HK-2 (cell line): ENCODE results near the gene BBLN.
A peak's percentile ranks its signal among the peaks of the same experiment; 100 is the strongest.
"Not testable (repeated sequence)": the region's sequence is repeated elsewhere in the genome, so short reads cannot be mapped to it uniquely, and the experiment has no call there.

Experiments used
- DNase-seq: peaks from one replicate; pipeline ENCODE4 v3.0.0-alpha.2; 2018; ENCODE audit not compliant: unreplicated experiment

The BBLN gene

GRCh38 chr9:128163523-128164306 is 3.6 kb downstream of the BBLN start:
- no peak for DNase-seq

DNA sequence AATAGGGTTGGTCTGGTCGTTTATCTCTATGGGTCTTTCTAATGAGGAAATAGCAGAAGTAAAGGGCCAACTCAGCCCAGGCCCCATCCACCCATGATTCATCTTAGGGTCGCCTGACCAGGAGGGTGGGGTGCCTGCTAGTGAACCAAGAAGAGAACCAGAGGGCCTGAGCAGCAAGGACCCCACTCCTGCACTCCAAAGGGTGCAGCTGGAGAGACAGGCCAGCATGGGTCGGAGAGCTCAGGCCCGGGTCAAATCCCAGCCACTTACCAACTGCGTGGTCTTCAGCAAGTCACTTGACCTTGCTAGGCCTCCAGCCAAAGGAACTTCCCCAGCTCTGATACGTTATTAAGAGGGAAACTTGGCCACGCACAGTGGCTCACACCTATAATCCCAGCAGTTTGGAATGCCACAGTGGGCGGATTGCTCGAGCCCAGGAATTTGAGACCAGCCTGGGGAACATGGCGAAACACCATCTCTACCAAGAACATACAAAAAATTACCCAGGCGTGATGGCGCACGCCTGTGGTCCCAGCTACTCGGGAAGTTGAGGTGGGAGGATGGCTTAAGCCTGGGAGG is 4.3 kb downstream of the BBLN start:
- DNase-seq: peak; percentile 70

GRCh38 chr9:128166169-128166568 is 6.1 kb downstream of the BBLN start:
- no peak for DNase-seq

DNA sequence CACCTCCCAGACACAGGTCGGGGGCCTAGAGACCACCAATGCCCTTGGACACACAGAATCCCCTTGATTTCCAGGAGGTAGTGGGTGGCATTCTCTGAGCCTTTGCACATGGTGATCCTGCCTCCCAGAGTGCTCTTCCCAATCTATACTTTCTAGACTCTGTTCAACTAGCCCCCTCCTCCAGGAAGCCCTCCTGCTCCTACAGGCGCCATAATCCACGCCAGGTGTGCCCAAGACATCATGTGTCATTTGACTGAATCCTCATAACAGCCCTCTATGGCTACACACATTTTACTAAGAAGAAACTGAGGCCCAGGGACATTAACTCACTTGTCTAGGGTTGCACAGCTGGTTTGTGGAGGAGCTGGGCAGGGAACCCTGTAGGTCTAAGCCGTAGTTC is 7.1 kb downstream of the BBLN start:
- no peak for DNase-seq

- DNase-seq: no peak
Measured at GRCh38 chr9:128168731-128169308, 8.8 kb downstream of the BBLN start.

- no peak for DNase-seq
Measured at GRCh38 chr9:128169492-128169891, 9.4 kb downstream of the BBLN start.

DNA sequence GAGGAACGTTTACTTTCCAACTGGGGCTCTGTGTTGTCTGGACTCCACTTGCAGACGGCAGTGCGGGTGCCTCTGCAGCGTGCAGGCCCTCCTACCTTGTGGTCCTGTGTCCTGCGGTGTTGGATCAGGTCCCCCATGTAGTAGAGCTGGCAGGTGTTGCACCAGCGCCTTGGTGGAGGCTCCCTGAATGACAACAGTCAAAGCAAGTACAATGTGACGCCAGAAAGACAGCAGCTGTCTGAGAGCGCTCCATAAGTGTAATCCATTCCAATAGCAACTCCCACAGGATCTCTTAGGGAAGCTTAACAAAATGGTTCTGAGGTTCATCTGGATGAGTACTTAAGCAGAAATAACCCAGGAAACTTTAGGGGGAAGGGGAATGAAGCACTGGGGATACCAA is 9.9 kb downstream of the BBLN start:
- no peak for DNase-seq

DNA sequence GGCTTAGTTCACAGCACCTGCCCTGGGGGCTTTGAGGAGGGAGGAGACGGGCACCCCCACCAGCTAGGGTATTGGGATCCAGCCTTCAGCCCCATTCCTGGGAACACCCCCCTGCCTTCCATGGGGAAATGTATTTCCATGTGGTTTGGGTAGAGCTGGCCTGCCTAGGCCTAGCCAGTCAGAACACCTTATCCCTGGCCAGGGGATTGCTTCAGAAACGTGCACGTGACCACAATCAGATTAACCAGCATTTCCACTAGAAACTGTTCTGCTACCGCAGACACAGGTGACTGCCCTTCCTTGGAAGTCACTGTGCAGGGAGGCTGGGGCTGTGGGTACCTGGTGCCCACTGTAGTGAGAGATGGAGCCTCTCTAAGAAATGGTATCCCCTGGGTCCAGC is 14.0 kb downstream of the BBLN start:
- no peak for DNase-seq

DNA sequence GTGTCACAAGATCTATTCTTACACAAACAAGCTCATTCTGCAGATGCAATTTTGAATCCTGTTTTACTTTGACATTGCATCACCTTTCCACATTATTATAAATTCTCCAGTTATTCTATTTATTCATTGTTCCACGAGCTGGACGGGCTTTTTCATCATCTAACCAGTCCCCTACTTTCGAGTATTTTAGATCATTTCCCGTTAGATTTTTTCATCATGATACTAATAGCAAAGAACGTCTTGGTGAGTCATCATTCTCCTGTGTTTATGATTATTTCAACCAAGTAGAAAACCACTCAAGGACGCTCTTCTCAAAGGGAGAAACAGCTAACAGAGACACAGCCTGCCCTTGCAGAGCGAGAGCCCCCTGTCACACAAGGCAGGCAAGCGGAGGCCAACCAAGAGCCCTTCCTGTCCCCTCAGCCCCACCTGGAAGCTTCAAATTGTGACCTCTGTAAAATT is 15.1 kb downstream of the BBLN start:
- no peak for DNase-seq

DNA sequence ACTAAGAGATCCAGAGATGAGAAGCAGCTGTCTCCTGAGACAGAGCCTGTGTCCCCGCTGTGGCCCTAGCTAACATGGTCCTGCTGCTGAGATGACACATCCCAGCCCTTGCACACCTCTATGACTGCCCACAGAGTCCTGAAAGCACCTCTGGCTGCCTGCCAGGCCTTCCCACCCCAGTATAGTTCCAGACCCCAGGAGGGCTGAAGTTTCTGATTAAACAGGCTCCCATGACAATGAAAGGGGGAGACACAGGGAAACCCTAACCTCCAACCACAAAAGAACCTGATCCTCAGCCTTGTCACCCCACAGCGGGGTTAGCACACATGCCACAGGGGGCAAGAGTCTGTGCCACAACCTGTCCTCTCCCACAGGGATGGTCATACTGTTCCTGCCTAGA is 15.7 kb downstream of the BBLN start:
- DNase-seq: no peak

DNA sequence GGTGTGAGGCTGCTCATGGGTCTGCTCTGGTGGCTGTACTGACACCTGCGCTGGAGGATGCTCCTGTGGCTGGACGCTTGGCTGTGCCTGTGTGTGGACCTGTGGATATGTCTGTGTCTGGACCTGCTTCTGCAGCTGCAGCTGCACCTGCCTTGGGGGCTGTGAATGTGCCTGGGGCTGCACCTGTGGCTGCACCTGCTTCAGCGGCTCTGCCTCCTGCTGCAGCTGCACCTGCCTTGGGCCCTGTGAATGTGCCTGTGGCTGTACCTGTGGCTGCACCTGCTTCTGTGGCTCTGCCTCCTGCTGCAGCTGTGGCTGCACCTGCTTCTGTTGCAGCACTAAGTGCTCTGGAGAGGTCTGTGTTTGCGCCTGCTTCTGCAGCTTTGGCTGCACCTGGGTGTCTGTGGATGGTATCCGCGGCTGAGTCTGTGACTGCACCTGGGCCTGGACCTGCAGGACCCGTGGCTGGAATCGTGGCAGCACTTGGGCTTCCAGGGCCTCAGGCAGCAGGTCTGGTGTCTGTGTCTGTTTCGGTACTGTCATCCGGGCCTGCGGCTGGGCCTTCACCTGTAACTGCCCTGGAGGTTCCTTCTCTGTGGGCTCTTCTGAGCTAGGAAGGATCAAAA is 18.9 kb downstream of the BBLN start:
- DNase-seq: no peak

- DNase-seq: no peak
Measured at GRCh38 chr9:128180001-128180400, 19.9 kb downstream of the BBLN start.

DNA sequence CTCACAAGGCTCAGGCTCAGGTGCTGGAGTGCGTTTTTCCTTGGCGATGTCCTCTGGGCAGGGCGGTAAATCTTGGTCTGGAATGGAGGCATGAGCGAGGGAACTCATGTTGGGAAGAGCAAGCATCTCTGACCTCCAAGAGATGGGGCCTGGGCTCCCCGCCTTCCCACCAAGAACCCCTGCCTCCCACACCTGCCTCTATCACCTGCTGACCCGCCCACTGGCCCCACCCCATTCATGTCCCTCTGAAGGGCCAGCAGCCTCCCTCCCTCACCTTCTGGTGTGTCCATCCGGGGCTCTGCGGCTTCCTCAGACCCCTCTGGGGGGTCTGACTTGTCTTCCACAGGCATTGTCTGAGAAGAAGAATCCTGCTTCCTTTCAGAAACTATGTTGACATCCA is 20.4 kb downstream of the BBLN start:
- no peak for DNase-seq

DNA sequence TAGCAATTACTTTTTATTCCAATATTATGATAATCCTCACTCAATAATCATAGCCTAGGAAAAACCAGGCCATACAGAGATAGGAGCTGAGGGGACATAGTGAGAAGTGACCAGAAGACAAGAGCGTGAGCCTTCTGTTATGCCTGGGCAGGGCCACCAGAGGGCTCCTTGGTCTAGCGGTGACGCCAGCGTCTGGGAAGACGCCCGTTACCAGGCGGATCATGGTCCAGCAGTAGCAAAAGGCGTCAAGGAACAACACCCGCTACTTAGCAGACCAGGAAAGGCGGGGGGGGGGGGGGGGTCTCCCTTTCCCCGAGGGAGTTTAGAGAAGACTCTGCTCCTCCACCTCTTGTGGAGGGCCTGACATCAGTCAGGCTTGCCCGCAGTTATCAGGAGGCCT is 21.4 kb downstream of the BBLN start:
- not testable (repeated sequence) for DNase-seq

GRCh38 chr9:128182893-128183588 is 23.0 kb downstream of the BBLN start:
- DNase-seq: no peak

GRCh38 chr9:128185979-128186965 is 26.2 kb downstream of the BBLN start:
- DNase-seq: no peak

DNA sequence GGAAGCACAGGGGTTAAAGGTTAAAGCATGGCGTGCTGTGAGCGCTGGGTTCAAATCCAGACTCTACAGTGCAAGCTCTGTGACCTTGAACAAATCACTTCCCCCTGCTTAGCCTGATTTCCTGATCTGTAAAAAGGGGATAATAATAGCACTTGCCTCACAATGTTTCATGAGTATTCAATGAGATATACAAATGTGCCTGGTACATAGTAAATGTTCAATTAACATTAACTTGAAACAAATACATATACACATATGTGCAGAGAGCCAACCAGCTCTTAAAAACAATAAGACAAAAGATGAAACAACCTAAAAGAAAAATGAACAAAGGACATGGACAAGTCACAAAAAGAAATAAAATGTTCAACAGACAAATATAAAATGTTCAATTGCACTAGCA is 27.3 kb downstream of the BBLN start:
- DNase-seq: no peak

DNA sequence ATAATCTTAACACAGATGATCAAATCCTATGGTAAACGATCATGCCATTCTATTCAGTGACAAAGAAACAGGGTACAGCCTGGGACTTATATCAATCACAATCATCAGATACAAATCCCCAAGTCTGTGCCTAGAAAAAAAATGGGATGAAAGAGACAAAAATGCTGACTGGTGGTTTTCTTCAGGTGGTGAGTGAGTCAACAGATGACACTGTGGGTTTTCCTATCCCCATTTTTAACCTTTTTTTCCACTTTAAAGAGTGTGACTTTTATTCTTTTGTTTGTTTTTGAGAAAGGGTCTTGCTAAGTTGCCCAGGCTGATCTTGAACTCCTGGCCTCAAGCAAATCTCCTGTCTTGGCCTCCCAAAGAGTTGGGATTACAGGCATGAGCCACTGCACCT is 28.1 kb downstream of the BBLN start:
- DNase-seq: no peak

- DNase-seq: no peak
Measured at GRCh38 chr9:128190013-128190412, 29.9 kb downstream of the BBLN start.

GRCh38 chr9:128190516-128191405 is 30.7 kb downstream of the BBLN start:
- no peak for DNase-seq
